Neuron (in vitro differentiated cells): ENCODE measurements around the gene ST8SIA2.
"Not testable (repeated sequence)": the region's sequence is repeated elsewhere in the genome, so short reads cannot be mapped to it uniquely, and the experiment has no call there.

Experiments
- H2AFZ ChIP-seq: one replicate; pipeline ENCODE4 v1.6.1; 2013; ENCODE audit warnings: low read depth, mild to moderate bottlenecking, inconsistent platforms, low read length, moderate library complexity
- H3K27me3 ChIP-seq: one replicate; pipeline ENCODE4 v1.6.1; 2013; ENCODE audit warnings: low read length; ENCODE audit not compliant: insufficient read depth
- H3K36me3 ChIP-seq: one replicate; pipeline ENCODE4 v1.6.1; 2013; ENCODE audit warnings: low read length; ENCODE audit not compliant: insufficient read depth
- H3K4me1 ChIP-seq: one replicate; pipeline ENCODE4 v1.6.1; 2013; ENCODE audit warnings: low read length; ENCODE audit not compliant: insufficient read depth
- H3K4me3 ChIP-seq: 2 replicates; pipeline ENCODE4 v1.5.1; 2013; ENCODE audit warnings: mild to moderate bottlenecking, low read length, moderate library complexity
- H3K9me3 ChIP-seq: one replicate; pipeline ENCODE4 v1.6.1; 2013; ENCODE audit warnings: low read length

The ST8SIA2 gene

GRCh38 chr15:92457471-92458041, 63.9 kb downstream of the ST8SIA2 start:
- H3K27me3 ChIP-seq: no peaks in the 10 kb centered on the region
- H3K4me1 ChIP-seq: no peaks in the 10 kb centered on the region
- H3K4me3 ChIP-seq: no peak overlapping the region
- peaks cover 85% of the 10 kb centered on the region for H3K36me3 ChIP-seq
- H2AFZ ChIP-seq: no peak overlapping the region
- no peaks in the 10 kb centered on the region for H3K9me3 ChIP-seq

- Histone ChIP-seq H2AFZ (no peak overlapping the region), H3K9me3 (no peaks in the 10 kb centered on the region), H3K36me3 (peaks cover 89% of the 10 kb centered on the region), H3K4me1 (no peaks in the 10 kb centered on the region), H3K27me3 (no peaks in the 10 kb centered on the region), H3K4me3 (no peak overlapping the region)
These were observed 66.3 kb downstream of the ST8SIA2 start for GRCh38 chr15:92460023-92460422.

- Histone ChIP-seq H3K9me3 (no peaks in the 10 kb centered on the region), H3K4me1 (no peaks in the 10 kb centered on the region), H3K27me3 (no peaks in the 10 kb centered on the region), H3K4me3 (no peak overlapping the region), H3K36me3 (peaks cover 85% of the 10 kb centered on the region), H2AFZ (no peak overlapping the region)
These were observed 68.9 kb downstream of the ST8SIA2 start for GRCh38 chr15:92462424-92463125.

GRCh38 chr15:92463352-92463751, 69.7 kb downstream of the ST8SIA2 start:
- no peaks in the 10 kb centered on the region for H3K9me3 ChIP-seq
- H3K36me3 ChIP-seq: peaks cover 84% of the 10 kb centered on the region
- H2AFZ ChIP-seq: no peak overlapping the region
- H3K27me3 ChIP-seq: no peaks in the 10 kb centered on the region
- H3K4me1 ChIP-seq: no peaks in the 10 kb centered on the region
- no peak overlapping the region for H3K4me3 ChIP-seq

- H3K4me3 ChIP-seq: no peak overlapping the region
- H2AFZ ChIP-seq: no peak overlapping the region
- no peaks in the 10 kb centered on the region for H3K27me3 ChIP-seq
- H3K4me1 ChIP-seq: no peaks in the 10 kb centered on the region
- peaks cover 82% of the 10 kb centered on the region for H3K36me3 ChIP-seq
- no peaks in the 10 kb centered on the region for H3K9me3 ChIP-seq
These were observed 70.1 kb downstream of the ST8SIA2 start for GRCh38 chr15:92463826-92464225.

- Histone ChIP-seq H3K4me1 (peaks cover 4% of the 10 kb centered on the region), H3K4me3 (no peak overlapping the region), H3K27me3 (no peaks in the 10 kb centered on the region), H3K36me3 (peaks cover 60% of the 10 kb centered on the region), H2AFZ (no peak overlapping the region), H3K9me3 (no peaks in the 10 kb centered on the region)
These were observed 73.2 kb downstream of the ST8SIA2 start for GRCh38 chr15:92466834-92467233.

- Histone ChIP-seq H3K9me3 (no peaks in the 10 kb centered on the region), H2AFZ (no peak overlapping the region), H3K4me3 (no peak overlapping the region), H3K36me3 (peaks cover 55% of the 10 kb centered on the region), H3K4me1 (peaks cover 4% of the 10 kb centered on the region), H3K27me3 (no peaks in the 10 kb centered on the region)
These were observed 73.6 kb downstream of the ST8SIA2 start for GRCh38 chr15:92467245-92467644.

GRCh38 chr15:92468991-92469390, 75.3 kb downstream of the ST8SIA2 start:
- peaks cover 4% of the 10 kb centered on the region for H3K4me1 ChIP-seq
- no peaks in the 10 kb centered on the region for H3K27me3 ChIP-seq
- peaks cover 39% of the 10 kb centered on the region for H3K36me3 ChIP-seq
- H3K4me3 ChIP-seq: no peak overlapping the region
- no peaks in the 10 kb centered on the region for H3K9me3 ChIP-seq
- no peak overlapping the region for H2AFZ ChIP-seq

- H3K27me3 ChIP-seq: no peaks in the 10 kb centered on the region
- H3K4me3 ChIP-seq: no peak overlapping the region
- H3K9me3 ChIP-seq: no peaks in the 10 kb centered on the region
- peaks cover 19% of the 10 kb centered on the region for H3K36me3 ChIP-seq
- peaks cover 4% of the 10 kb centered on the region for H3K4me1 ChIP-seq
- H2AFZ ChIP-seq: no peak overlapping the region
These were observed 77.6 kb downstream of the ST8SIA2 start for GRCh38 chr15:92471288-92471687.

- no peaks in the 10 kb centered on the region for H3K36me3 ChIP-seq
- no peak overlapping the region for H3K4me3 ChIP-seq
- no peak overlapping the region for H2AFZ ChIP-seq
- H3K27me3 ChIP-seq: no peaks in the 10 kb centered on the region
- no peaks in the 10 kb centered on the region for H3K9me3 ChIP-seq
- peaks cover 9% of the 10 kb centered on the region for H3K4me1 ChIP-seq
These were observed 80.1 kb downstream of the ST8SIA2 start for GRCh38 chr15:92473756-92474155.

GRCh38 chr15:92479730-92480129, 86.0 kb downstream of the ST8SIA2 start:
- H2AFZ ChIP-seq, H3K36me3 ChIP-seq, H3K4me1 ChIP-seq, H3K4me3 ChIP-seq, H3K9me3 ChIP-seq, H3K27me3 ChIP-seq: not testable (repeated sequence)

GRCh38 chr15:92480361-92480760, 86.7 kb downstream of the ST8SIA2 start:
- Histone ChIP-seq H3K4me1 (peaks cover 5% of the 10 kb centered on the region), H2AFZ (no peak overlapping the region), H3K4me3 (no peak overlapping the region), H3K9me3 (no peaks in the 10 kb centered on the region), H3K36me3 (no peaks in the 10 kb centered on the region), H3K27me3 (no peaks in the 10 kb centered on the region)

GRCh38 chr15:92485441-92485840, 91.8 kb downstream of the ST8SIA2 start:
- H2AFZ ChIP-seq: no peak overlapping the region
- H3K4me3 ChIP-seq: no peak overlapping the region
- no peaks in the 10 kb centered on the region for H3K4me1 ChIP-seq
- H3K27me3 ChIP-seq: no peaks in the 10 kb centered on the region
- H3K9me3 ChIP-seq: no peaks in the 10 kb centered on the region
- H3K36me3 ChIP-seq: no peaks in the 10 kb centered on the region
